NB4 (cell line): Measurements from ENCODE around the gene CLECL1.

Experiments
- CTCF ChIP-seq: IDR thresholded peaks from one replicate; pipeline ENCODE4 v1.5.1; 2012; ENCODE audit warnings: low read depth, low read length
- MYC ChIP-seq: IDR thresholded peaks from 2 replicates; pipeline ENCODE4 v1.6.1; 2011; ENCODE audit warnings: low read depth, low read length
- POLR2A ChIP-seq: IDR thresholded peaks from 2 replicates; pipeline ENCODE4 v1.6.1; 2011; ENCODE audit warnings: mild to moderate bottlenecking; ENCODE audit not compliant: insufficient read length; ENCODE audit errors: extremely low read depth
- TF ChIP-seq, protein P1 (sequence below): IDR thresholded peaks from 2 replicates; pipeline ENCODE4 v1.6.1; 2011; ENCODE audit warnings: low read depth, low read length

DNA sequence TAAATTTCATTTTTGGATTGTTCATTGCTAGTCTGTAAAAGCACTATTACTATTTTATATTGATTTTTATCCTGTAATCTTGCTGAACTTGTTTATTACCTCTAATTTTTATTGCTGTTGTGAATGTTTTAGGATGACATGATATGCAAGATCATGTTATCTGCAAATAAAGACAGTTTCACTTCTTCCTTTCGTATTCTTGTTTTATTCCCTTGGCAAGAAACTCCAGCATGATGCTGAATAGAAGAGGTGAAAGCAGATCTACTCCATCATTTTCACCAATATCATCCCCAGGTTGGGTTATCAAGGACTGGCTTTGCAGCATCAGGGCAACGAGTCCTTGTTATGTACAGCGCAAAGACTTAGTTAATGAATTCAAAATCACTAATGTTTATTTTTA, 2.7 kb upstream of the CLECL1 start:
- no peak for TF ChIP-seq CTCF
- no peak for TF ChIP-seq POLR2A
- TF ChIP-seq MYC, result no peak
- TF ChIP-seq, protein P1, sequence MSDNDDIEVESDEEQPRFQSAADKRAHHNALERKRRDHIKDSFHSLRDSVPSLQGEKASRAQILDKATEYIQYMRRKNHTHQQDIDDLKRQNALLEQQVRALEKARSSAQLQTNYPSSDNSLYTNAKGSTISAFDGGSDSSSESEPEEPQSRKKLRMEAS, result no peak
